HUES6 (cell line): ENCODE data around the gene OR1A1.
"Not testable (repeated sequence)": the region's sequence is repeated elsewhere in the genome, so short reads cannot be mapped to it uniquely, and the experiment has no call there.

Experiments
- H3K27ac ChIP-seq: 2 replicates; pipeline ENCODE4 v1.7.0; 2013; ENCODE audit warnings: low read depth, mild to moderate bottlenecking, low read length, inconsistent platforms
- H3K27me3 ChIP-seq: 2 replicates; pipeline ENCODE4 v1.6.1; 2013; ENCODE audit warnings: low read length; ENCODE audit not compliant: control insufficient read depth, insufficient read depth
- H3K36me3 ChIP-seq: 2 replicates; pipeline ENCODE4 v1.6.1; 2013; ENCODE audit warnings: low read length; ENCODE audit not compliant: control insufficient read depth, insufficient read depth
- H3K4me1 ChIP-seq: 2 replicates; pipeline ENCODE4 v1.6.1; 2013; ENCODE audit warnings: low read length; ENCODE audit not compliant: control insufficient read depth, insufficient read depth
- H3K4me3 ChIP-seq: 2 replicates; pipeline ENCODE4 v1.5.1; 2013; ENCODE audit warnings: low read depth, low read length
- H3K9ac ChIP-seq: one replicate; pipeline ENCODE4 v1.6.1; 2013; ENCODE audit warnings: mild to moderate bottlenecking, low read length
- H3K9me3 ChIP-seq: 2 replicates; pipeline ENCODE4 v1.6.1; 2013; ENCODE audit warnings: low read depth, low read length; ENCODE audit not compliant: control insufficient read depth, insufficient read depth

Gene OR1A1

GRCh38 chr17:3207367-3207766, at the start of gene OR1A1:
Gene OR1A1, plus strand, starts transcription at chr17:3207667. Its CDS starts 7,954 bp downstream, at chr17:3215621.
- no peaks in the 10 kb centered on the region for H3K27me3 ChIP-seq
- H3K36me3 ChIP-seq, result no peaks in the 10 kb centered on the region
- no peaks in the 10 kb centered on the region for H3K4me1 ChIP-seq
- H3K9me3 ChIP-seq, result peaks cover 4% of the 10 kb centered on the region; the same call in 1 of the 2 replicates
- H3K27ac ChIP-seq, result no peak within 1 kb of the TSS
- no peak within 1 kb of the TSS for H3K9ac ChIP-seq
- H3K4me3 ChIP-seq, result no peak within 1 kb of the TSS

GRCh38 chr17:3167574-3167973, 39.9 kb upstream of the OR1A1 start:
- no peak overlapping the region for H3K4me3 ChIP-seq
- H3K4me1 ChIP-seq, result no peaks in the 10 kb centered on the region
- H3K9ac ChIP-seq, result no peak overlapping the region
- no peaks in the 10 kb centered on the region for H3K36me3 ChIP-seq
- H3K9me3 ChIP-seq, result peaks cover 18% of the 10 kb centered on the region
- H3K27ac ChIP-seq, result no peak overlapping the region
- H3K27me3 ChIP-seq, result no peaks in the 10 kb centered on the region

GRCh38 chr17:3189961-3190360, 17.5 kb upstream of the OR1A1 start:
- H3K27me3 ChIP-seq, result no peaks in the 10 kb centered on the region
- no peaks in the 10 kb centered on the region for H3K4me1 ChIP-seq
- no peaks in the 10 kb centered on the region for H3K36me3 ChIP-seq
- no peaks in the 10 kb centered on the region for H3K9me3 ChIP-seq
- no peak overlapping the region for H3K27ac ChIP-seq
- no peak overlapping the region for H3K9ac ChIP-seq
- no peak overlapping the region for H3K4me3 ChIP-seq

- H3K9ac ChIP-seq, result no peak within 1 kb of the TSS
- H3K27ac ChIP-seq, result no peak within 1 kb of the TSS
- peaks cover 2% of the 10 kb centered on the region for H3K27me3 ChIP-seq
- no peaks in the 10 kb centered on the region for H3K4me1 ChIP-seq
- no peaks in the 10 kb centered on the region for H3K36me3 ChIP-seq
- H3K9me3 ChIP-seq, result peaks cover 10% of the 10 kb centered on the region
- no peak within 1 kb of the TSS for H3K4me3 ChIP-seq
Measured at GRCh38 chr17:3197219-3197618, 10.2 kb upstream of the OR1A1 start, which contains the start of gene OR1A2. Gene OR1A2, plus strand, starts transcription at chr17:3197519. Its CDS starts 0 bp downstream, at chr17:3197519.

GRCh38 chr17:3208484-3208883, 1.0 kb downstream of the OR1A1 start:
- no peaks in the 10 kb centered on the region for H3K27me3 ChIP-seq
- no peak overlapping the region for H3K27ac ChIP-seq
- H3K4me3 ChIP-seq, result no peak overlapping the region
- no peaks in the 10 kb centered on the region for H3K36me3 ChIP-seq
- H3K4me1 ChIP-seq, result no peaks in the 10 kb centered on the region
- H3K9me3 ChIP-seq, result peaks cover 4% of the 10 kb centered on the region; the same call in 1 of the 2 replicates
- H3K9ac ChIP-seq, result no peak overlapping the region

GRCh38 chr17:3213001-3213400, 5.5 kb downstream of the OR1A1 start:
- no peaks in the 10 kb centered on the region for H3K36me3 ChIP-seq
- no peak overlapping the region for H3K9ac ChIP-seq
- H3K4me1 ChIP-seq, result no peaks in the 10 kb centered on the region
- no peak overlapping the region for H3K27ac ChIP-seq
- H3K4me3 ChIP-seq, result no peak overlapping the region
- no peaks in the 10 kb centered on the region for H3K27me3 ChIP-seq
- no peaks in the 10 kb centered on the region for H3K9me3 ChIP-seq

- Histone ChIP-seq H3K4me1 (no peaks in the 10 kb centered on the region), H3K36me3 (no peaks in the 10 kb centered on the region), H3K9ac (no peak overlapping the region), H3K27me3 (no peaks in the 10 kb centered on the region), H3K27ac (no peak overlapping the region), H3K4me3 (no peak overlapping the region), H3K9me3 (no peaks in the 10 kb centered on the region; the same call in 1 of the 2 replicates)
Measured at GRCh38 chr17:3213587-3213986, 6.1 kb downstream of the OR1A1 start.

- H3K27ac ChIP-seq, H3K4me1 ChIP-seq, H3K9ac ChIP-seq, H3K4me3 ChIP-seq, H3K9me3 ChIP-seq, H3K27me3 ChIP-seq, H3K36me3 ChIP-seq: not testable (repeated sequence)
Measured at GRCh38 chr17:3219978-3220377, 12.5 kb downstream of the OR1A1 start.

GRCh38 chr17:3221850-3222249, 14.4 kb downstream of the OR1A1 start:
- Histone ChIP-seq H3K9me3 (peaks cover 2% of the 10 kb centered on the region; the same call in 1 of the 2 replicates), H3K4me1 (no peaks in the 10 kb centered on the region), H3K36me3 (no peaks in the 10 kb centered on the region), H3K4me3 (no peak overlapping the region), H3K27ac (no peak overlapping the region), H3K9ac (no peak overlapping the region), H3K27me3 (no peaks in the 10 kb centered on the region)

GRCh38 chr17:3222505-3222904, 15.0 kb downstream of the OR1A1 start:
- Histone ChIP-seq H3K9me3 (peaks cover 2% of the 10 kb centered on the region; the same call in 1 of the 2 replicates), H3K4me3 (no peak overlapping the region), H3K36me3 (no peaks in the 10 kb centered on the region), H3K9ac (no peak overlapping the region), H3K27me3 (no peaks in the 10 kb centered on the region), H3K4me1 (no peaks in the 10 kb centered on the region), H3K27ac (no peak overlapping the region)

- H3K9ac ChIP-seq, H3K4me3 ChIP-seq, H3K27ac ChIP-seq, H3K4me1 ChIP-seq, H3K9me3 ChIP-seq, H3K27me3 ChIP-seq, H3K36me3 ChIP-seq: not testable (repeated sequence)
Measured at GRCh38 chr17:3224721-3225352, 17.4 kb downstream of the OR1A1 start.
